Sigmoid colon (tissue), 7 donors: ENCODE data around the gene FNDC11. TPM values are rescaled to one million over a fixed set of nuclear protein-coding genes. Genes with fewer than 3 reads are reported as not detected.

Experiments
- DNase-seq: peaks from one replicate; pipeline ENCODE4 v3.0.0-alpha.2; 2019
- H3K27ac ChIP-seq, 4 donors: fragments of 200-600 bp; sonication (generic); one replicate each; pipeline ENCODE4 v1.5.1; 2016 to 2019; ENCODE audit warnings: mild to moderate bottlenecking in 1 of 4
- H3K27me3 ChIP-seq, 3 donors: fragments of 200-600 bp; sonication (generic); one replicate each; pipeline ENCODE4 v1.5.1; 2019; ENCODE audit warnings: mild to moderate bottlenecking in 1 of 3
- H3K36me3 ChIP-seq, 4 donors: fragments of 200-600 bp; sonication (generic); one replicate each; pipeline ENCODE4 v1.5.1; 2016 to 2019
- H3K4me1 ChIP-seq, 4 donors: fragments of 200-600 bp; sonication (generic); one replicate each; pipeline ENCODE4 v1.5.1; 2017 to 2019
- H3K4me3 ChIP-seq, 4 donors: fragments of 200-600 bp; sonication (generic); one replicate each; pipeline ENCODE4 v1.5.1; 2017 to 2019; ENCODE audit warnings: mild to moderate bottlenecking in 2 of 4, moderate library complexity in 1 of 4
- H3K9me3 ChIP-seq, 4 donors: fragments of 200-600 bp in 3 of 4; sonication (generic) in 3 of 4; one replicate each; pipeline versions ENCODE4 v1.5.1 to v1.6.1; 2013 to 2019
- CTCF ChIP-seq, 4 experiments: fragments of 450-650 bp in 3 of 4; fragments of 200-600 bp in 1 of 4; IDR thresholded peaks; one replicate each; pipeline ENCODE4 v1.5.1; 2016 to 2019; ENCODE audit warnings: antibody characterized with exemption in 4 of 4, mild to moderate bottlenecking in 3 of 4, moderate library complexity in 2 of 4
- EP300 ChIP-seq, 4 donors: sonication (generic); formaldehyde crosslinking; IDR thresholded peaks; one replicate each; pipeline ENCODE4 v1.6.1; 2017; ENCODE audit warnings: antibody characterized with exemption in 4 of 4
- POLR2A ChIP-seq, 2 donors: fragments of 450-650 bp; IDR thresholded peaks; one replicate each; pipeline ENCODE4 v1.6.1; 2016; ENCODE audit warnings: antibody characterized with exemption in 2 of 2, mild to moderate bottlenecking in 2 of 2, moderate library complexity in 2 of 2
- POLR2AphosphoS5 ChIP-seq, 4 donors: sonication (generic); formaldehyde crosslinking; IDR thresholded peaks; one replicate each; pipeline ENCODE4 v1.6.1; 2017; ENCODE audit warnings: antibody characterized with exemption in 4 of 4
- WGBS, 2 donors: extraction: QIAGEN DNeasy Blood & Tissue Kit; methylation state at CpG; one replicate each; pipeline ENCODE4 v1.1.7; 2013; 5-methylcytosine and 5-hydroxymethylcytosine counted together
- intact Hi-C: fragments of 100-400 bp; cut with DNase I; formaldehyde crosslinking; loops from one replicate; pipeline ENCODE4 v1.15.1; 2023
- polyA plus RNA-seq, 3 donors: library from polyadenylated mRNA; stranded (reverse); fragments of 200-250 nt; gene quantifications; one replicate each; pipeline ENCODE4 v1.2.3, GENCODE V29; 2013
- total RNA-seq, 4 donors: library from RNA; depleted of rRNA; stranded (reverse); fragments of >200 nt; gene quantifications; one replicate each; pipeline ENCODE4 v1.1.0, GENCODE V29; 2016
- donor health status: healthy with polysubstance abuse.
- donor health status: Bipolar disorder and iron deficiency.
- donor health status: healthy.

The FNDC11 gene
- total and polyA plus RNA-seq, 7 donors: under 0.01 to 0.55 (median 0.41) TPM; not detected in 1

- WGBS, 2 donors: 13 to 65% methylated on average over 35 of the region's 35 CpGs
- Histone ChIP-seq H3K36me3 (no peaks in the 10 kb centered on the region), H3K9me3 (no peaks in the 10 kb centered on the region), H3K27me3 (peaks cover 13 to 53% (median 41%) of the 10 kb centered on the region in 3 donors), H3K4me3 (peak overlapping the region in 1 of 4 donors; percentile 9), H3K4me1 (peaks cover 0 to 11% (median 9%) of the 10 kb centered on the region in 4 donors), H3K27ac (peak overlapping the region in 1 of 4 donors; percentile 26)
- intact Hi-C loops: no loop called here
- TF ChIP-seq EP300 (IDR thresholded peaks at IDR 0.05) (no peak), CTCF (IDR thresholded peaks at IDR 0.05) (no peak)
- DNase-seq: no peak
Observed at GRCh38 chr20:63536241-63536977, 17.6 kb upstream of the FNDC11 start.

- DNase-seq: no peak
- intact Hi-C loops: no loop called here
- Histone ChIP-seq H3K27me3 (peaks cover 13 to 53% (median 41%) of the 10 kb centered on the region in 3 donors), H3K9me3 (no peaks in the 10 kb centered on the region), H3K36me3 (no peaks in the 10 kb centered on the region), H3K27ac (peak within 1 kb of the TSS in 3 of 4 donors; percentile 26 to 46 (median 31)), H3K4me3 (peak within 1 kb of the TSS in 3 of 4 donors; percentile 20 to 34 (median 26)), H3K4me1 (peaks cover 0 to 11% (median 9%) of the 10 kb centered on the region in 4 donors)
- TF ChIP-seq CTCF (IDR thresholded peaks at IDR 0.05): no peak
- TF ChIP-seq POLR2A (IDR thresholded peaks at IDR 0.05): peak in 1 of 2 donors; percentile 44
- WGBS, 2 donors: 10 to 52% methylated on average over 29 of the region's 29 CpGs
Observed at GRCh38 chr20:63536997-63537524, 16.9 kb upstream of the FNDC11 start, which contains the start of gene PTK6. TSS of gene PTK6 (minus strand) at chr20:63537376. CDS start at chr20:63537314, 62 bp downstream.

- peaks cover 13 to 49% (median 41%) of the 10 kb centered on the region in 3 donors for H3K27me3 ChIP-seq
- TF ChIP-seq EP300 (IDR thresholded peaks at IDR 0.05) (no peak), POLR2A (IDR thresholded peaks at IDR 0.05) (peak in 1 of 2 donors; percentile 64), POLR2AphosphoS5 (IDR thresholded peaks at IDR 0.05) (peak in 1 of 4 donors; percentile 37), CTCF (IDR thresholded peaks at IDR 0.05) (peak; percentile 89 to 98 (median 95))
- DNase-seq: peak; percentile 90
- intact Hi-C loops: loop anchor here (1.0 to 2.0 kb wide), 3 partner anchors 36 to 437 kb away; no protein-coding TSS in a partner anchor
- peak overlapping the region in 3 of 4 donors; percentile 26 to 46 (median 31) for H3K27ac ChIP-seq
- peaks cover 0 to 11% (median 9%) of the 10 kb centered on the region in 4 donors for H3K4me1 ChIP-seq
- H3K4me3 ChIP-seq: peak overlapping the region in 3 of 4 donors; percentile 20 to 34 (median 26)
- no peaks in the 10 kb centered on the region for H3K9me3 ChIP-seq
- WGBS, 2 donors: 2 to 6% methylated on average over 34 of the region's 34 CpGs
- H3K36me3 ChIP-seq: no peaks in the 10 kb centered on the region
Observed at GRCh38 chr20:63537525-63538203, 16.3 kb upstream of the FNDC11 start.

- TF ChIP-seq CTCF (IDR thresholded peaks at IDR 0.05): no peak
- no peak for TF ChIP-seq POLR2AphosphoS5 (IDR thresholded peaks at IDR 0.05)
- TF ChIP-seq POLR2A (IDR thresholded peaks at IDR 0.05): no peak
- TF ChIP-seq EP300 (IDR thresholded peaks at IDR 0.05): no peak
- Histone ChIP-seq H3K4me1 (peaks cover 0 to 11% (median 9%) of the 10 kb centered on the region in 4 donors), H3K36me3 (no peaks in the 10 kb centered on the region), H3K27me3 (peaks cover 13 to 41% (median 36%) of the 10 kb centered on the region in 3 donors), H3K4me3 (peak overlapping the region in 3 of 4 donors; percentile 20 to 34 (median 26)), H3K27ac (peak overlapping the region in 2 of 4 donors; percentile 20 to 29), H3K9me3 (no peaks in the 10 kb centered on the region)
- intact Hi-C loops: loop anchor here (1.0 to 2.0 kb wide), 3 partner anchors 35 to 436 kb away; no protein-coding TSS in a partner anchor
- DNase-seq: no peak
- WGBS, 2 donors: 8 to 39% methylated on average over 27 of the region's 27 CpGs
Observed at GRCh38 chr20:63538204-63539091, 15.5 kb upstream of the FNDC11 start.
